Fibroblast of mammary gland (primary cell): Measurements from ENCODE around the gene ATP9A.
"Not testable (repeated sequence)": the region's sequence is repeated elsewhere in the genome, so short reads cannot be mapped to it uniquely, and the experiment has no call there.

Experiments used
- DNase-seq: peaks from one replicate; pipeline ENCODE4 v3.0.0-alpha.2; 2010; ENCODE audit warnings: low read depth
- H3K4me3 ChIP-seq: 2 replicates; pipeline ENCODE4 v1.5.1; 2011; ENCODE audit warnings: low read depth, mild to moderate bottlenecking, low read length, moderate library complexity; ENCODE audit not compliant: control insufficient read depth
- CTCF ChIP-seq: conservative IDR thresholded peaks from 2 replicates; pipeline ENCODE4 v1.5.1; 2011; ENCODE audit warnings: low read depth, low read length, inconsistent platforms; ENCODE audit not compliant: control insufficient read depth, insufficient read depth

Gene ATP9A

GRCh38 chr20:51775241-51775640 is 7.1 kb upstream of the ATP9A start:
- TF ChIP-seq CTCF = no peak
- no peak overlapping the region for H3K4me3 ChIP-seq
- DNase-seq = no peak

- no peak for TF ChIP-seq CTCF
- no peak overlapping the region for H3K4me3 ChIP-seq
- DNase-seq = no peak
Measured at GRCh38 chr20:51772236-51772635, 4.0 kb upstream of the ATP9A start.

- TF ChIP-seq CTCF = no peak
- H3K4me3 ChIP-seq = no peak overlapping the region
- DNase-seq = no peak
Measured at GRCh38 chr20:51769976-51770615, 1.9 kb upstream of the ATP9A start.

DNA sequence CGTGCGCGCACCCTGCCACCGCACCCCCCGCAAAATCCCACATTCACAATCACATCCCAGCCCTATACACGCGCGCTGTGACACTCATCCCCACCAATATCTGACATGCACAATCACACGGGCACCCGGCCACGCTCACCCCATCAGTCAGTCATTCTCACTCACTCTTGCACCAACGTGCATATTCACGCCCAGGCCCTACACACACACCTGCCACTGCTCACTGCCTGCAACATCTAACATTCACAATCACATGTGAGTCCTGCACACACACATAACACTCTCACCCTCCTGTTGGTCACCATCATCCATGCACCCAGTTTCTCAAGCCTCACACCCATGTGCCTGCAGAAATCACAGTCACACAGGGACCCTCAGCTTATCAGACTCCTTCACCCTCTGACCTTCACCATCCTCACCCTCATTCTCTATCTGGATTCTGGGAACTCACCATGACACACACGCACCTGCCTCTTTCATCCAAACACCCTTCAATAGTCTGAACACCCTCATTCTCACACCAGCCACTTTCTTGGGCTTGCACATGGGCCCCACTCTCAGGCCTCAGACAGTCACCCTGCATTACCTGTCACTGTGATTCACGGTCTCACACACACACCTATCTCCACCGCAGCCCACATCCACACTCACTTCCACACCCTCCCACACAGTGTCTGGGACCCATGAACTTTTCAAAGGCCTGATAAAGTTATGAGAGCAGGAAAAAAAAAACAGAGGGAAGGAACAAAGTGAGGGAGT is 748 bp upstream of the ATP9A start:
- no peak overlapping the region for H3K4me3 ChIP-seq
- DNase-seq = no peak
- no peak for TF ChIP-seq CTCF

DNA sequence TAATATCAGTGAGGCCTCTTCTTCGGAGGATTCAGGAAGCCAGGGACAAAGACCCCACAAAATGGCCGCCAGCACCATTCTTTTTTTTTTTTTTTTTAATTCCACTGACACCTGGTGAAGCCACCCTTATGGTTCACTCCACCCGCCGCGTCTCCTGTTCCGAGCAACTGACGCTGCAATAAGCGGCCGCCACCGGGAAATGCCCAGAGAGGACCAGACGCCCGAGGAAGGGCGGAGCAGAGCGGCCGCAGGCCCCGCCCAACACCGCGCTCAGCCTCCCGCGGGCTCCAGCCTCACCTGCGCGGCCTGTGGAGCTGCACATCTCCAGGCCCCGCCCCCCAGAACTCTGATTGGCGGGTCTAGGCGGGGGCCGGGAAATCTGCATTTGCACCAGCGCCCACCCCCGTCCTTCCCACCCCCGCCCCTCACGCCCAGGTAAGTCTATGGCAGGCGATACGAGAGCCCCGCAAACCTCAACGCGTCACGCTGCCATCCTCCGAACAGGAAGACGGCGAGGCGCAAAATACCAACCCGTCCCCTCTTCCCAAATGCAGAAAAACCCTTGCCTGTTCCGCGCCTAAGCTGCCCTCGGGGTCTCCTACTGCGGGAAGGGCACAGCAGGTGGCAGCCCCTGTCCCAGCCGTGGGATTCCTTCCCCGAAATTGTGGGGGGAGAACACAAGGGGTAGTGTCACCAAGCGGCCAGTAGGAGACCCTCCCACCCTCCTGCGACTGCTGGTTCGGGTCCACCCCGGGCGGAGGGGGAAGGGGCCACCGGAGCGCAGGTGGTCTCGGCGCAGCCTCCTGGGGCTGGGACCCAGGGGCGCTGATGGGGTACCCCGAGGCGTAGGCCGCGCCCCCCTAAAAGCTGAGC is 960 bp downstream of the ATP9A start:
- peak; percentile 11 for TF ChIP-seq CTCF

GRCh38 chr20:51765381-51765780 is 2.8 kb downstream of the ATP9A start:
- H3K4me3 ChIP-seq, DNase-seq: not testable (repeated sequence)

More for the DNA sequence above, 960 bp downstream of the ATP9A start:
- DNase-seq = peak; percentile 35
- peak overlapping the region; percentile 48 for H3K4me3 ChIP-seq

DNA sequence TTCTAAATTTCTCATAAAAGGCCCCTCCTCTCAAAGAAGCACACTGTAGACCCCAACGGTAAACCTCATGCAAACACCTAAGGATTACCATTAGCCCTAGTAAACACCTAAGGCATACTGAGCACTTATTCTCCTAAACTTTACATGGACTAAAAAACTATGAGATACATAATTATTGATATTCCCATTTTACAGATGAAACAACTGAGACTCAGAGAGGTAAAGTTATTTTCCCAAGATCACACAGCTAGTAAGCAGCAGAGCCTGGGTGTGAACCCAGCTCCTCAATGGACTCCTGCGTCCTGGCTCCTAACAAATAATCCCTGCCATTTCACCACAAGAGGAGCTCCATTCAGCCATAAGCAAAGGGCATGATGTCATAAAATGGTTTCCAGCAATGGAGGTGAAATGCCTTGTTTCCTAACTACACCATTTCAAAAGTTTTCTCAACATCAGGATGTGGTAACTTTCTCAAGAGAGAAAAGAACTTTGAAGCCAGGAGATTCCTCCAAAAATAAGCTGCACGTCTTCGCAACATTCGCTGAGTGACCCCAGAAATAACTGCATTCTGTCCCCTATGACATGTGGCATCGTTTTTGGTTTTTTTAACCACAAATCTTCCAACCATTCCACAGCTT is 4.1 kb downstream of the ATP9A start:
- peak; percentile 16 for TF ChIP-seq CTCF
- DNase-seq = peak; percentile 73
- H3K4me3 ChIP-seq = no peak overlapping the region
